ENCODE data around the gene PCDHA8. TPM values are rescaled to one million over a fixed set of nuclear protein-coding genes. Genes with fewer than 3 reads are reported as not detected.

PCDHA8 gene
- total and polyA plus RNA-seq, 9 of the 15 experiments (the other 6 are each of a cell fraction or from before 2014, with no cell fraction given), result not detected

DNA sequence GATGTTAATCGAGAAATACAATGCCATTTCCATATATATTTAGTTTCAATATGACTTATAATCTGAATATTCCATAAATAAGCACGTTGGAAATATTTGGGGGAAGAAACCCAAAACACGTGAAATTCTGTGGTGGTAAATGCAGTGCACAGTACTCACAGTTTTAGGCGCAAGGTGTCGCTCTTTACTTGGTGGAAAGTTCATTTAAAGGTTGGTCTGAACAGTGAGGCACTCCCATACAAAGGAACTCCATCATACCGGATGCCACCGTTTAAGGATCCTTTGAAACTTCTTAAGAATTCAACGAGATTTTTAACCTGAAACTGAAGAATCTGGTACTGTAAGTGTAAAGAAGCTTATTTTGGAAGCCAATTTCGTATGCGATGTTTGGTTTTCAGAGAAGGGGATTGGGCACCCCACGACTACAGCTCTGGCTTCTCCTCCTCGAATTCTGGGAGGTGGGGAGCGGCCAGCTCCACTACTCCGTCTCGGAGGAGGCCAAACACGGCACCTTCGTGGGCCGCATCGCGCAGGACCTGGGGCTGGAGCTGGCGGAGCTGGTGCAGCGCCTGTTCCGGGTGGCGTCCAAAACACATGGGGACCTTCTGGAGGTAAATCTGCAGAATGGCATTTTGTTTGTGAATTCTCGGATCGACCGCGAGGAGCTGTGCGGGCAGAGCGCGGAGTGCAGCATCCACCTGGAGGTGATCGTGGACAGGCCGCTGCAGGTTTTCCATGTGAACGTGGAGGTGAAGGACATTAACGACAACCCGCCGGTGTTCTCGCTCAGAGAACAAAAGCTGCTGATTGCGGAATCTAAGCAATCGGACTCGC, 28.0 kb downstream of the PCDHA8 start, which contains the start of gene PCDHA11:
TSS of gene PCDHA11 (plus strand) at position 237 of the 834 bp plus-strand sequence. CDS start at position 384, 147 bp downstream.
- Histone ChIP-seq H2AFZ (ENCODE audit: low read depth, low read length) (no peak within 1 kb of the TSS), H4K20me1 (replicated peaks; ENCODE audit: control insufficient read depth, insufficient read depth, low read length) (no peaks in the 10 kb centered on the region), H3K9ac (ENCODE audit: insufficient read depth in 1 of 2, low read depth in 2 of 2, low read length in 2 of 2) (no peak within 1 kb of the TSS), H3K4me1 (replicated peaks in 1 of 2; ENCODE audit: control insufficient read depth in 2 of 2, insufficient read depth in 2 of 2, low read length in 2 of 2) (no peaks in the 10 kb centered on the region), H3K79me2 (ENCODE audit: control insufficient read depth, insufficient read depth, low read length) (no peaks in the 10 kb centered on the region), H3K27me3 (ENCODE audit: control insufficient read depth in 2 of 2, insufficient read depth in 2 of 2, low read length in 2 of 2) (no peaks in the 10 kb centered on the region), H3K9me1 (ENCODE audit: control insufficient read depth, insufficient read depth, low read length) (no peaks in the 10 kb centered on the region), H3K9me3 (replicated peaks; ENCODE audit: control insufficient read depth, insufficient read depth, low read depth, low read length) (no peaks in the 10 kb centered on the region), H3K4me2 (ENCODE audit: insufficient read depth, low read length) (no peak within 1 kb of the TSS), H3K4me3 (no peak within 1 kb of the TSS), H3K36me3 (ENCODE audit: control insufficient read depth, insufficient read depth, low read length) (no peaks in the 10 kb centered on the region), H3K27ac (ENCODE audit: extremely low read depth, low read depth, low read length) (no peak within 1 kb of the TSS)
- no TSS peak for BruUV-seq (replicated peaks)
- ATAC-seq, result peak; percentile 68; the same call in 2 of the 3 replicates
- FAIRE-seq, result no peak
- WGBS (ENCODE audit: insufficient coverage, low coverage, missing lambda C conversion rate), result 2% methylated on average over 41 of the region's 41 CpGs
- TF ChIP-seq, protein P1, sequence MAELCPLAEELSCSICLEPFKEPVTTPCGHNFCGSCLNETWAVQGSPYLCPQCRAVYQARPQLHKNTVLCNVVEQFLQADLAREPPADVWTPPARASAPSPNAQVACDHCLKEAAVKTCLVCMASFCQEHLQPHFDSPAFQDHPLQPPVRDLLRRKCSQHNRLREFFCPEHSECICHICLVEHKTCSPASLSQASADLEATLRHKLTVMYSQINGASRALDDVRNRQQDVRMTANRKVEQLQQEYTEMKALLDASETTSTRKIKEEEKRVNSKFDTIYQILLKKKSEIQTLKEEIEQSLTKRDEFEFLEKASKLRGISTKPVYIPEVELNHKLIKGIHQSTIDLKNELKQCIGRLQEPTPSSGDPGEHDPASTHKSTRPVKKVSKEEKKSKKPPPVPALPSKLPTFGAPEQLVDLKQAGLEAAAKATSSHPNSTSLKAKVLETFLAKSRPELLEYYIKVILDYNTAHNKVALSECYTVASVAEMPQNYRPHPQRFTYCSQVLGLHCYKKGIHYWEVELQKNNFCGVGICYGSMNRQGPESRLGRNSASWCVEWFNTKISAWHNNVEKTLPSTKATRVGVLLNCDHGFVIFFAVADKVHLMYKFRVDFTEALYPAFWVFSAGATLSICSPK (IDR thresholded peaks at IDR 0.05; ENCODE audit: borderline replicate concordance), result no peak
- TF ChIP-seq POLR2AphosphoS2 (IDR thresholded peaks at IDR 0.05; ENCODE audit: low read length) (no peak), RAD21 (CRISPR knock-in tag; conservative IDR thresholded peaks at IDR 0.05 in 1 of 2, IDR thresholded peaks at IDR 0.05 in 1 of 2) (peak in 1 of 2 experiments; percentile 26; a peak in 1 of 4 replicates), FUS (optimal IDR thresholded peaks at IDR 0.05; ENCODE audit: low read depth, low read length) (no peak), ZNF785 (CRISPR knock-in tag; IDR thresholded peaks at IDR 0.05) (no peak), RHOXF2B (CRISPR knock-in tag; conservative IDR thresholded peaks at IDR 0.05) (no peak), ILK (tag; IDR thresholded peaks at IDR 0.05; ENCODE audit: borderline replicate concordance, low read depth) (no peak)
- TF ChIP-seq, protein P2, sequence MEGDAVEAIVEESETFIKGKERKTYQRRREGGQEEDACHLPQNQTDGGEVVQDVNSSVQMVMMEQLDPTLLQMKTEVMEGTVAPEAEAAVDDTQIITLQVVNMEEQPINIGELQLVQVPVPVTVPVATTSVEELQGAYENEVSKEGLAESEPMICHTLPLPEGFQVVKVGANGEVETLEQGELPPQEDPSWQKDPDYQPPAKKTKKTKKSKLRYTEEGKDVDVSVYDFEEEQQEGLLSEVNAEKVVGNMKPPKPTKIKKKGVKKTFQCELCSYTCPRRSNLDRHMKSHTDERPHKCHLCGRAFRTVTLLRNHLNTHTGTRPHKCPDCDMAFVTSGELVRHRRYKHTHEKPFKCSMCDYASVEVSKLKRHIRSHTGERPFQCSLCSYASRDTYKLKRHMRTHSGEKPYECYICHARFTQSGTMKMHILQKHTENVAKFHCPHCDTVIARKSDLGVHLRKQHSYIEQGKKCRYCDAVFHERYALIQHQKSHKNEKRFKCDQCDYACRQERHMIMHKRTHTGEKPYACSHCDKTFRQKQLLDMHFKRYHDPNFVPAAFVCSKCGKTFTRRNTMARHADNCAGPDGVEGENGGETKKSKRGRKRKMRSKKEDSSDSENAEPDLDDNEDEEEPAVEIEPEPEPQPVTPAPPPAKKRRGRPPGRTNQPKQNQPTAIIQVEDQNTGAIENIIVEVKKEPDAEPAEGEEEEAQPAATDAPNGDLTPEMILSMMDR (IDR thresholded peaks at IDR 0.05 in 2 of 3, conservative IDR thresholded peaks at IDR 0.05 in 1 of 3; ENCODE audit: insufficient read depth in 2 of 3, low read depth in 1 of 3, low read length in 3 of 3), result peak; percentile 13 to 47 (median 24); a peak in 2 of 6 replicates
- intact Hi-C loops (cut with micrococcal nuclease), result loop anchor here (5.0 kb wide), 1 partner anchor 173 kb away; no protein-coding TSS in a partner anchor
- in situ Hi-C loops (cut with MboI), result no loop called here
- ChIA-PET CTCF (ENCODE audit: low intra/inter-chr PET ratio) (no interaction called here), POLR2A (interaction anchor here (0.6 kb wide), 1 partner anchor 11 kb away, joined by 3 read pairs; no protein-coding TSS in a partner anchor)
- peak in 2 of 4 experiments; percentile 7 to 19 for DNase-seq (ENCODE audit: extremely low read depth in 1 of 4, low spot score in 3 of 4)
